ENCODE measurements around the gene TMEM163.

DNA sequence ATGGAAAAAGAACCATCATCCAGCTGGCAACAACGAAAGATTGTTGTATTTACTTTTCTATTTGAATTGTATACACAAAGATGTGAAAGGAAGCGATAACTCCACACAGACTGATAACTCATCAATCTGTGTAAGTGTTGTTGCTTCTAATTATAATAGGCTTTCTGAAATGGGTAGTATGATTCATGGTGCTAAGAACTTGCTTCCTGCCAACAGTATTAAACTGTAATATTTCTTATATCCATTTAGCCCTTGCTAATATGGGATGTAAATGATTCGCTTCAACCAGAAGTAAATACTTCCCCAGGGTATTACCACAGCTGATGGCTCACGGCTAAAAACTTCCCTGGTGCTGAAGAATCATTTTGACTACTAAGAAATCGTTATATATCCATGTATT is 70.2 kb downstream of the TMEM163 start:
- TF ChIP-seq, protein P1, sequence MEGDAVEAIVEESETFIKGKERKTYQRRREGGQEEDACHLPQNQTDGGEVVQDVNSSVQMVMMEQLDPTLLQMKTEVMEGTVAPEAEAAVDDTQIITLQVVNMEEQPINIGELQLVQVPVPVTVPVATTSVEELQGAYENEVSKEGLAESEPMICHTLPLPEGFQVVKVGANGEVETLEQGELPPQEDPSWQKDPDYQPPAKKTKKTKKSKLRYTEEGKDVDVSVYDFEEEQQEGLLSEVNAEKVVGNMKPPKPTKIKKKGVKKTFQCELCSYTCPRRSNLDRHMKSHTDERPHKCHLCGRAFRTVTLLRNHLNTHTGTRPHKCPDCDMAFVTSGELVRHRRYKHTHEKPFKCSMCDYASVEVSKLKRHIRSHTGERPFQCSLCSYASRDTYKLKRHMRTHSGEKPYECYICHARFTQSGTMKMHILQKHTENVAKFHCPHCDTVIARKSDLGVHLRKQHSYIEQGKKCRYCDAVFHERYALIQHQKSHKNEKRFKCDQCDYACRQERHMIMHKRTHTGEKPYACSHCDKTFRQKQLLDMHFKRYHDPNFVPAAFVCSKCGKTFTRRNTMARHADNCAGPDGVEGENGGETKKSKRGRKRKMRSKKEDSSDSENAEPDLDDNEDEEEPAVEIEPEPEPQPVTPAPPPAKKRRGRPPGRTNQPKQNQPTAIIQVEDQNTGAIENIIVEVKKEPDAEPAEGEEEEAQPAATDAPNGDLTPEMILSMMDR (IDR thresholded peaks at IDR 0.05): no peak
- no peak for TF ChIP-seq POLR2A (IDR thresholded peaks at IDR 0.05)
- no peak for TF ChIP-seq EP300 (IDR thresholded peaks at IDR 0.05)
